HG03521 (cell line): ENCODE results near the gene FHOD3.

Experiments
- ATAC-seq: cut with Tn5 transposase; IDR thresholded peaks from one replicate; pipeline ENCODE4 v1.9.1; 2021; ENCODE audit warnings: mild to moderate bottlenecking, moderate library complexity; ENCODE audit not compliant: unreplicated experiment

The FHOD3 gene

DNA sequence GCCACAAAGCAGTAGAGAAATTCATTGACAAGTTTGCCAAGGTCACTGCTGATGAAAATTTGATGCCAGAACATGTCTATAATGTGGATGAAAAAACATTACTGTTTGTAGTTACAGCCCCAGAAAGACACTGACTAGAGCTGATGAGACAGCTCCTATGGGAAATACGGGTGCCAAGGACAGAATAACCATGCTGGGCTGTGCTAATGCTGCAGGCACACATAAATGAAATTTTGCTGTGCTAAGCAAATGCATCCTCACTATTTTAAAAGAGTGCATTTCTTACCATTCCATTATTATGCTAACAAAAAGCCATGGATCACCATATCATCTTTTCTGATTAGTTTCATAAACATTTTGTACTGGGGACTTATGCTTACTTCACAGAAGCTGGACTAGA, 208.2 kb downstream of the FHOD3 start:
- no peak for ATAC-seq

DNA sequence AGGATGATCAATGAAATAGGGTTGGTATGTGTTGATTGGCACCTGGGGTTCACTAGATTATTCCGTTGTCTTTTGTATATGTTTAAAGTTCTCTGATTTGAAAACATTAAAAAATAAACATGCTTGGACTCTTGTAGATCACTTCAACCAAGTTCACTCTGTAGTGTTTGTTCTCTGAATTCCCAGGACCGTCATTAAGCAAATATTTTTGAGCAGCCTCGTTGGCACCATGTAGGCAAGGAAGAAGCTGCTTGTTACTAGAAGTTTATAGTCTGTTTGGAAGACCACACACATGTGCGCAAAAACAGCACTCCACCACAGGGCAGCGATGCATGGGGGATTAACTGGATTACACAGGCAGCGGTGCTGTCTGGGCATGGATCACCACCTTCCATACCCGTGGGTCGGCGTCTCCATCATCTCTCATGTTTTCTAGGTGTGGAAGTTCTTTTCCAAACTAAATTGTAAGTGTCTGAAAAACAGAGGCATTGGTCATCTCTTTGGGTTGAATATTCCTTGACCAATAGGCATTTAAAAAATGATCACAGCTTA, 212.2 kb downstream of the FHOD3 start:
- ATAC-seq: no peak

DNA sequence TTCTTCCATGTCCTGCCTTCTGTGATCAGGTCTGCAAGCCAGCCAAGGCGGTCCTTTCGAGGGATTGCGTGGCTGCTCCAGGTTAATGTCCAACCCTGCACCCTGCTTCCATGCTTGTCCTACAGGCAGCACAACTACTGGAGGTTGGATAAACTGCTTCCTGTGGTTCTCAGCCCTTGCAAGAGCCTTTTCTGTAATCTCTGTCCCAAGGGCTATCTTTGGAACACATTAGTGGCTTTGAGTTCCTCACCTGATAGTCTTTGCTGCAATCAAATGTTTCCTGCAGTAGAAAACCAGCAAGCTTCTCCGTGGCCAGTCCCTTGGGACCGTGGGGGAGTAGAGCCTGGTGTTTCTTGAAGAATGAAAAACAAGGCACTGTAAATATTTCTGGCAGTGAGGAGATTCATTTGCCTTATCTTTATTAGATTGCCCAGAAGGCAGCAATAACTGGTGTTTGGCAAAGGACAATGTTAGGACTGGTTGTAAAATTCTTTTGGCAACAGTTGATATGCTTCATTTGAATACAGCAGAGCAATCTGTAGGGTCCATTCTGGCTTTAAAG, 214.4 kb downstream of the FHOD3 start:
- no peak for ATAC-seq

DNA sequence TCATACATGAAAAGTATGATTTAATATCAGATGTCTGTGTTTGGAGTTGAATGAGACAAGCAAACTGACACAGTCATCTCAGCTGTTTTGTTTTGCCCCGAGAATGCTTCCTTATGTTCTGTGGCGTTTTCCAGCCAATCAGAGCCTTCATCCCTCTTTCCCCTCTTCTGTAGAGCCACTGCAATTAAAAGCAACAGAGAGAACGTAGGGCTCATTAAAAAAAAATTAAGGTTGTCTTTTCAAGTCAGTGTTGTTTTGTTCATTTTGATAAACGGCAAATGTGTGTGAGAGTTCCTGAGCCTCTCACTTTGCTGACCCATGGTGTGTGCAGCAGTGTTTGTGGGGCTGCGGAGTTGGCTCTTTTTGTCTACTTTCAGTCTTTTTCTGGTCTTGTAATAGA, 216.0 kb downstream of the FHOD3 start:
- ATAC-seq: no peak

- ATAC-seq: no peak
Observed at GRCh38 chr18:36514778-36515177, 217.3 kb downstream of the FHOD3 start.

GRCh38 chr18:36516258-36516657, 218.7 kb downstream of the FHOD3 start:
- no peak for ATAC-seq

- ATAC-seq: no peak
Observed at GRCh38 chr18:36516726-36517125, 219.2 kb downstream of the FHOD3 start.

GRCh38 chr18:36518839-36519238, 221.3 kb downstream of the FHOD3 start:
- ATAC-seq: no peak

GRCh38 chr18:36519358-36519757, 221.8 kb downstream of the FHOD3 start:
- ATAC-seq: peak; percentile 55

- ATAC-seq: no peak
Observed at GRCh38 chr18:36522509-36522908, 225.0 kb downstream of the FHOD3 start.

- no peak for ATAC-seq
Observed at GRCh38 chr18:36525913-36526312, 228.4 kb downstream of the FHOD3 start.

DNA sequence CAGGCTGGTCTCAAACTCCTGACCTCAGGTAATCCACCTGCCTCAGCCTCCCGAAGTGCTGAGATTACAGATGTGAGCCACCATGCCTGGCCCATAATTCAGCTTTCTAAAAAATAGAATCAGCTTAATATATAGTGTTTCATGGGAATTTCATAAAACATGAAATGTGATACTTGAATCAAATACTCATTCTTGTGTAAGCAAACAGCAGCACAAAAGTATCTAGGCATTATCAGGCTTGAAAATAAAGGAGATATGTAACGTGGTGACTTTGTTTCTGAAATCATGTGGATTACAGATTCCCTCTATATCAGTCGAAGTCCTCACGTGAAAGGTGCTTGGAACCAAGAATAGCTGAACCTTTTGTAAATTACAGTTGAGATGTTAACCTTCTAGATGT, 229.1 kb downstream of the FHOD3 start:
- no peak for ATAC-seq

DNA sequence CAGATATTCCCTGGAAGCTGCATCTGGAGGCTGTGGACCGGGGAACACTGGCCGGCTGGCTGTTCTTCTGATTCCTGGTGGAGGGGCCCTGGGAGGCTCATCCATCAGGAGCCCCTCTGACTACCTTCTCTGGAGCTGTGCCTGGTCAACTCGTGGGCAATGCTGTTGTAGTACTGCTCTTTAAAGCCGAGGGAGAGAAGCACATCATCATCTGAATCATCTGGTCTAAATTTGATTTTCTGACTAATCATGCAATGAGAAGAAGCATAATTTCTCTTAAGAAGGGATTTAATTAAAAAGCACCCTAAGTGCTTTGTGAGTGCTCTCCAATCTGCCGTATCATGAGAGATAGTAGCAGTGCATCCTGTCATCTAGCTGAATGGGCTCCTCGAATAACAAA, 229.5 kb downstream of the FHOD3 start:
- ATAC-seq: no peak

- ATAC-seq: no peak
Observed at GRCh38 chr18:36527740-36528455, 230.4 kb downstream of the FHOD3 start.

- no peak for ATAC-seq
Observed at GRCh38 chr18:36529747-36530146, 232.2 kb downstream of the FHOD3 start.

- no peak for ATAC-seq
Observed at GRCh38 chr18:36530676-36531405, 233.3 kb downstream of the FHOD3 start.

DNA sequence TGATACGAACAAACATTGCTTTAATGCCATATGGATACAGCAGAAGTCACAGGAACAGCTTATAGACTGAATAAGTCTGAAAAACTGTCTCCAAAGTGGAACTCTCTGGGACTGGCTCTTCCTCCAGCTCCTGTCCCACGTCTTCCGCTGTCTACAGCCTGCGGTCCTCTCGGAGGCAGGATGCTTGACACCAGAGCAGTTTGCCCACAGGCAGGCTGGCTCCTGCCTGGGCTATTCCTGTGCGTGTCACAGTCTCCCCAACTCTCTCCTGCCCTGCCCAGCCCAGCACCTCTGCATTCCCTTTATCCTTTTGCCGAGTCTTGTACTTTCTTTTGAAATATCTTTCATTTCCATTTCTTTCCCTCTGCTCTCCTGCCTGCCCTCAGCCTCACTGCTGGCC, 234.1 kb downstream of the FHOD3 start:
- ATAC-seq: no peak

GRCh38 chr18:36532394-36532793, 234.9 kb downstream of the FHOD3 start:
- ATAC-seq: no peak

DNA sequence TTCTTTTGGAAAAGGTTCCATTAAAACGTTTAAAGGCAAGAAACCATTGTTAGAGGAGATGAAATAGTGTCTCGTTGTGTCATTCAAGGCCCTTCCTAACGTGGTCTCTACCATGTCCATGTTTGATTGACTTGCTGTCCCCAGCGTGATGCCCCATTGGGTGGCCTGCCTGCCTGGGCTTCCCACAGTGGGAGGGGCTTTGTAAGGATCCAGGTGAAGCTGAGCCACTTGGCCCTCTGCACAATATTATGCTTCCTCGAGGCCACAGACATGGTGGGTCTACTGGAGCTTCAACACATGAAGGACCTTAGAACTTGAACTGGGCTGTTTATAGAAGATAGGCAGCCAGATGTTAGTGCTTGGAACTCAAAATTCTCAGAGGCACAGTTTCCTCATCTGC, 235.3 kb downstream of the FHOD3 start:
- no peak for ATAC-seq

DNA sequence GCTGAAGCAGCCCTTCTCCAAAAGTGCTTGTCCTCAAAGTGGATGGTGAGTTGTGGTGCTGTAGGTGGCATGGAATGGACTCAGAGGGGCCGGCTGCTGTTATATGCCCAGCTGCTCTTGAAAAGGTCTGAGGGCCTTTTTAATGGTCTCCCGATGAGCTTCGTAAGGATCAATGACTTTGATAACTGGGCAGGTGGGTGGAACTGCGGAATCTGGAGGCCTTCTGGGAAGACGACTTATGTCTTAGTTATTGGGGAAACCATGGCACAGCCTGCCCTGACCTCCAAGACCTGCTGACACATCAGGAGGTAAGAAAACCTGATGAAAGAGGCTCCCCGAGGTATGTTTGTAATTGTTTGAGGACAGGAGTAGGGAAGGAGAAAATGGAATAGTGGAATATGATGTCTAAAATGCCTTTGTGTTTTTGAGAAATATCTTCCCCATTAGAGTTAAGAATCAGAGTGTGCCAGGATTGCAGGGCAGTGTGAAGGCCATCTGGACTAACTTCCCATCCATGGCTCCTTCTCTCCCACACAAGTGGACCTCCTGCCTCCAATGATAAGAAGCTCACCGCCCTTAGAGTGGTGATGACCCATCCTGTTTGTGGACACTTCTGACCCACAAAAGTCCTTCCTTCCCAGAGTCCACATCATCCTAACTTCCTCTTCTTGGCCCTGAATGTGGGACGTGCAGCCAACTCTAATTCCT, 236.1 kb downstream of the FHOD3 start:
- ATAC-seq: no peak

DNA sequence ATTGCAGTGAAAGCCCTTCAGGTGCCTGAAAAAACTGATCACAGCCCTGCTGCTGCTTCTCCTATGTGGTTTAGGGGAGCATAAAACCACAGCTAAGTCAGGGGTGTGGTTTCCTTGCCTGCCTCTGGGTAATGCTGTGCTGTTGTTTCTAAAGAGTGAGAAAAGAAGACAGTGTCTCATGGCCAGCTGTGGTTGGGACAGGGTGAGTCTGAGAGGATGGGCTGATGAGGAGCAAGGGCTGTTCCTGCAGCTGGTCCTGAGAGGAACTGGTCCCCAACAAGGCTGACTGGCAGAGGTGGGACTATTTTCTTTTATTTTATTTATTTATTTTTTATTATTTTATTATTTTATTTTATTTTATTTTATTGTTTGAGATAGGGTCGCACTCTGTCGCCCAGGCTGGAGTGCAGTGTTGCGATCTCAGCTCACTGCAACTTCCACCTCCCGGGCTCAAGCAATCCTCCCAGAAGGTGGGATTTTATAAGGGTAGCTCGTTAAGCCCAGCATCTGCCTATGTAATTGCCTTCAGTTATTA, 236.7 kb downstream of the FHOD3 start:
- ATAC-seq: peak; percentile 79
